Measurements from ENCODE around the gene PLA2R1.
A peak's percentile ranks its signal among the peaks of the same experiment; 100 is the strongest.

GRCh38 chr2:159892990-159893810, 169.2 kb downstream of the PLA2R1 start:
- TF ChIP-seq POLR2A (IDR thresholded peaks at IDR 0.05; ENCODE audit: low read depth, low read length) (no peak), POLR2AphosphoS5 (IDR thresholded peaks at IDR 0.05; ENCODE audit: low read depth, low read length) (0 out of 2 replicates have a peak, but pooled peaks have one; percentile 21)

Measured in GM12892 (cell line).